ENCODE results near the gene SLC7A1. TPM values are rescaled to one million over a fixed set of nuclear protein-coding genes. Genes with fewer than 3 reads are reported as not detected.

The SLC7A1 gene
- total and polyA plus RNA-seq, 2 of the 8 experiments (the other 6 are each of a cell fraction or from before 2014, with no cell fraction given): 26.8 to 114 TPM

- Histone ChIP-seq H3K9me3 (ENCODE audit: insufficient read depth in 2 of 2, low read depth in 1 of 2, low read length in 1 of 2) (no peaks in the 10 kb centered on the region), H4K8ac (ENCODE audit: extremely low read depth, insufficient read depth, low read length) (no peak overlapping the region), H2BK20ac (ENCODE audit: low read length) (no peak overlapping the region), H2AK5ac (ENCODE audit: low read depth, low read length) (no peak overlapping the region), H3K27ac (ENCODE audit: low read depth, low read length) (no peak overlapping the region), H2AFZ (ENCODE audit: low read length) (no peak overlapping the region), H3K4me2 (ENCODE audit: insufficient read depth in 1 of 2, low read depth in 2 of 2, low read length in 2 of 2) (no peak overlapping the region), H4K91ac (replicated peaks; ENCODE audit: insufficient read length, low read length) (no peak overlapping the region), H4K5ac (ENCODE audit: insufficient read length, low read depth, low read length) (no peak overlapping the region), H4K20me1 (replicated peaks in 1 of 2; ENCODE audit: control insufficient read depth in 1 of 2, insufficient read depth in 2 of 2, low read length in 2 of 2) (peaks cover 7 to 15% of the 10 kb centered on the region in 2 experiments), H3K4ac (replicated peaks; ENCODE audit: insufficient read length, low read depth, low read length) (no peak overlapping the region), H3K79me2 (ENCODE audit: control insufficient read depth in 1 of 2, insufficient read depth in 2 of 2, low read length in 2 of 2) (peaks cover 0 to 13% of the 10 kb centered on the region in 2 experiments; a peak in 1 of 4 replicates), H3K79me1 (ENCODE audit: low read depth, low read length) (peaks cover 7% of the 10 kb centered on the region; the same call in 1 of the 2 replicates), H2BK120ac (replicated peaks; ENCODE audit: low read depth, low read length) (no peak overlapping the region), H2BK12ac (ENCODE audit: low read depth, low read length) (no peak overlapping the region), H3K18ac (ENCODE audit: extremely low read depth, low read length) (no peak overlapping the region), H2BK15ac (ENCODE audit: low read length) (no peak overlapping the region), H3K9ac (replicated peaks in 1 of 4; ENCODE audit: extremely low read depth in 1 of 4, low read depth in 3 of 4, low read length in 3 of 4) (no peak overlapping the region), H3K36me3 (ENCODE audit: control insufficient read depth in 2 of 4, insufficient read depth in 4 of 4, low read length in 3 of 4) (peaks cover 13 to 76% (median 53%) of the 10 kb centered on the region in 4 experiments), H3K23me2 (ENCODE audit: low read depth, low read length) (no peaks in the 10 kb centered on the region), H3K14ac (ENCODE audit: insufficient read length) (no peak overlapping the region), H3K27me3 (replicated peaks in 1 of 4; ENCODE audit: control insufficient read depth in 3 of 4, extremely low read depth in 1 of 4, insufficient read depth in 3 of 4, low read length in 3 of 4) (no peaks in the 10 kb centered on the region), H2BK5ac (ENCODE audit: low read depth, low read length) (no peak overlapping the region), H3K56ac (replicated peaks; ENCODE audit: insufficient read length, low read depth, low read length) (no peak overlapping the region), H3K23ac (ENCODE audit: insufficient read length) (no peak overlapping the region), H3K4me3 (ENCODE audit: extremely low read depth in 1 of 4, insufficient read depth in 2 of 4, low read depth in 3 of 4, low read length in 4 of 4) (no peak overlapping the region), H3K4me1 (replicated peaks in 1 of 4; ENCODE audit: control insufficient read depth in 3 of 4, insufficient read depth in 4 of 4, low read length in 3 of 4) (no peaks in the 10 kb centered on the region)
- POLR2A ChIA-PET (ENCODE audit: partially characterized antibody): interaction anchor here (1.2 kb wide), 1 partner anchor 17 kb away, joined by 3 read pairs; no protein-coding TSS in a partner anchor
- FAIRE-seq: no peak
- TF ChIP-seq BRCA1 (IDR thresholded peaks at IDR 0.05; ENCODE audit: low read depth, low read length) (no peak), MAFK (IDR thresholded peaks at IDR 0.05; ENCODE audit: low read depth, low read length) (no peak), SP2 (IDR thresholded peaks at IDR 0.05; ENCODE audit: low read length) (no peak), CBX5 (IDR thresholded peaks at IDR 0.05; ENCODE audit: low read depth, low read length) (no peak), CHD2 (IDR thresholded peaks at IDR 0.05; ENCODE audit: low read length) (no peak), PHF8 (conservative IDR thresholded peaks at IDR 0.05; ENCODE audit: low read depth, low read length) (no peak), USF2 (IDR thresholded peaks at IDR 0.05; ENCODE audit: low read length) (no peak), BCL11A (IDR thresholded peaks at IDR 0.05; ENCODE audit: low read depth in 2 of 2, low read length in 2 of 2) (no peak)
- TF ChIP-seq, protein P1, sequence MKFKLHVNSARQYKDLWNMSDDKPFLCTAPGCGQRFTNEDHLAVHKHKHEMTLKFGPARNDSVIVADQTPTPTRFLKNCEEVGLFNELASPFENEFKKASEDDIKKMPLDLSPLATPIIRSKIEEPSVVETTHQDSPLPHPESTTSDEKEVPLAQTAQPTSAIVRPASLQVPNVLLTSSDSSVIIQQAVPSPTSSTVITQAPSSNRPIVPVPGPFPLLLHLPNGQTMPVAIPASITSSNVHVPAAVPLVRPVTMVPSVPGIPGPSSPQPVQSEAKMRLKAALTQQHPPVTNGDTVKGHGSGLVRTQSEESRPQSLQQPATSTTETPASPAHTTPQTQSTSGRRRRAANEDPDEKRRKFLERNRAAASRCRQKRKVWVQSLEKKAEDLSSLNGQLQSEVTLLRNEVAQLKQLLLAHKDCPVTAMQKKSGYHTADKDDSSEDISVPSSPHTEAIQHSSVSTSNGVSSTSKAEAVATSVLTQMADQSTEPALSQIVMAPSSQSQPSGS (IDR thresholded peaks at IDR 0.05; ENCODE audit: low read length): no peak
- CTCF ChIA-PET (ENCODE audit: partially characterized antibody): interaction anchor here (1.1 to 1.7 kb wide), 3 partner anchors 12 to 188 kb away, joined by 3 to 7 read pairs (median 5); no protein-coding TSS in a partner anchor
- 79% methylated on average over 7 of the region's 7 CpGs; no CpG with 5 or more reads in 1 of the 2 experiments for WGBS, 2 experiments (ENCODE audit: extremely low coverage in 1 of 2, insufficient coverage in 1 of 2, insufficient read length in 1 of 2, insufficient replicate concordance in 2 of 2, low coverage in 1 of 2, low lambda C conversion rate in 2 of 2, missing lambda C conversion rate in 1 of 2)
- DNase-seq (ENCODE audit: low read depth in 1 of 2, low spot score in 2 of 2): no peak
Observed at GRCh38 chr13:29525757-29526156, 69.7 kb downstream of the SLC7A1 start.

Data from H1 (cell line).